ENCODE data around the gene FCN3.

Gene FCN3

GRCh38 chr1:27331426-27331825, 43.2 kb downstream of the FCN3 start:
- Mint-ChIP-seq H3K4me3 (no peak overlapping the region), H3K4me1 (peaks cover 6% of the 10 kb centered on the region), H3K27me3 (ENCODE audit: low read depth, poor library complexity) (no peaks in the 10 kb centered on the region), H3K9me3 (no peaks in the 10 kb centered on the region), H3K27ac (no peak overlapping the region), H3K36me3 (ENCODE audit: low read depth) (peaks cover 37% of the 10 kb centered on the region)
- TF ChIP-seq CTCF (IDR thresholded peaks at IDR 0.05), result no peak
- no peak for DNase-seq

- TF ChIP-seq CTCF (IDR thresholded peaks at IDR 0.05), result no peak
- Mint-ChIP-seq H3K27me3 (ENCODE audit: low read depth, poor library complexity) (no peaks in the 10 kb centered on the region), H3K9me3 (no peaks in the 10 kb centered on the region), H3K36me3 (ENCODE audit: low read depth) (peaks cover 39% of the 10 kb centered on the region), H3K27ac (peak overlapping the region; percentile 61), H3K4me1 (peaks cover 6% of the 10 kb centered on the region), H3K4me3 (no peak overlapping the region)
- DNase-seq, result no peak
Measured at GRCh38 chr1:27330786-27331185, 43.8 kb downstream of the FCN3 start.

GRCh38 chr1:27327964-27328363, 46.7 kb downstream of the FCN3 start:
- TF ChIP-seq CTCF (IDR thresholded peaks at IDR 0.05), result no peak
- H3K4me1 Mint-ChIP-seq, result peaks cover 22% of the 10 kb centered on the region
- H3K4me3 Mint-ChIP-seq, result no peak overlapping the region
- H3K36me3 Mint-ChIP-seq (ENCODE audit: low read depth), result peaks cover 42% of the 10 kb centered on the region
- H3K27me3 Mint-ChIP-seq (ENCODE audit: low read depth, poor library complexity), result no peaks in the 10 kb centered on the region
- H3K9me3 Mint-ChIP-seq, result no peaks in the 10 kb centered on the region
- no peak for DNase-seq
- H3K27ac Mint-ChIP-seq, result peak overlapping the region; percentile 66

- Mint-ChIP-seq H3K36me3 (ENCODE audit: low read depth) (peaks cover 28% of the 10 kb centered on the region), H3K9me3 (no peaks in the 10 kb centered on the region), H3K27ac (no peak overlapping the region), H3K4me3 (no peak overlapping the region), H3K4me1 (peaks cover 32% of the 10 kb centered on the region), H3K27me3 (ENCODE audit: low read depth, poor library complexity) (peaks cover 4% of the 10 kb centered on the region)
- TF ChIP-seq CTCF (IDR thresholded peaks at IDR 0.05), result no peak
- no peak for DNase-seq
Measured at GRCh38 chr1:27325286-27325685, 49.3 kb downstream of the FCN3 start.

GRCh38 chr1:27322569-27323240, 51.9 kb downstream of the FCN3 start:
- H3K36me3 Mint-ChIP-seq (ENCODE audit: low read depth), result peaks cover 18% of the 10 kb centered on the region
- no peaks in the 10 kb centered on the region for H3K9me3 Mint-ChIP-seq
- peaks cover 38% of the 10 kb centered on the region for H3K4me1 Mint-ChIP-seq
- peak overlapping the region; percentile 97 for H3K27ac Mint-ChIP-seq
- peak overlapping the region; percentile 97 for H3K4me3 Mint-ChIP-seq
- DNase-seq, result no peak
- no peak for TF ChIP-seq CTCF (IDR thresholded peaks at IDR 0.05)
- peaks cover 11% of the 10 kb centered on the region for H3K27me3 Mint-ChIP-seq (ENCODE audit: low read depth, poor library complexity)

Data from nephron progenitor cell (in vitro differentiated cells).